Activated T-cell treated with anti-CD3 and anti-CD28 coated beads for 24 hours (primary cell): ENCODE measurements around the gene PATE1.

ENCODE experiments used
- DNase-seq: peaks from one replicate; pipeline ENCODE4 v3.0.0-alpha.2; 2020; ENCODE audit warnings: low read depth

PATE1 gene

DNA sequence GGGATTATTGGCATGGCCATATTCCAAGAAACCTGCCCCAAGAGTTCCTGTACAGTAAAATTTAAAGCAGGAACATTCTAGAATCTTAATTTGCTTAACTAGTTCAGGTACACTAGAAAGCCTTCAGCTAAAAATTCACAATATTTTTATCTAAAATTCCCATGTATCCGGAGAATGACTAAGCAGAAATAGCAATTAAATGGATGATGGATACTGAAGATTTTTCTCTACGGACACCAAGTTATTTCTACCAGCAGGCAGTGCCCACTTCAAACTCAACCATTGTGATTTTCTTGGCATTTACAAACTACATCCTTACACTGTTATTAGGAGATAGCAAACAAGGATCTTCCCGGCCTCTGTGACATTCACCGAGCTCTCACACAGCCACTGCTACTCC is 44.7 kb downstream of the PATE1 start:
- no peak for DNase-seq

DNA sequence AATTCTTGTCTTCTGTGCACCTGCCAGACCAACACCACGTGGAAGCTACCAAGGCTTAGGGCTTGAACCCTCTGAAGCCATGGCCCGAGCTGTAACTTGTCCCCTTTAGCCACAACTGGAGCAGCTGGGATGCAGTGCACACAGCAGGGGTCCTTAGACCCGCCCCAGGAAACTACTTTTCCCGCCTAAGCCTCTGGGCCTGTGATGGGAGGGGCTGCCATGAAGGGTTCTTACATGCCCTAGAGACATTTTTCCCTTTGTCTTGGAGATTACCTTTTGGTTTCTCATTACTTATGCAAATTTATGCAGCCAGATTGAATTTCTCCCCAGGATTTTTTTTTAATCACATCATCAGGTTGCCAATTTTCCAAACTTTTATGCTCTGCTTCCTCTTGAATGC is 51.6 kb downstream of the PATE1 start:
- DNase-seq = no peak
